ENCODE data around the gene GLI3.

DNA sequence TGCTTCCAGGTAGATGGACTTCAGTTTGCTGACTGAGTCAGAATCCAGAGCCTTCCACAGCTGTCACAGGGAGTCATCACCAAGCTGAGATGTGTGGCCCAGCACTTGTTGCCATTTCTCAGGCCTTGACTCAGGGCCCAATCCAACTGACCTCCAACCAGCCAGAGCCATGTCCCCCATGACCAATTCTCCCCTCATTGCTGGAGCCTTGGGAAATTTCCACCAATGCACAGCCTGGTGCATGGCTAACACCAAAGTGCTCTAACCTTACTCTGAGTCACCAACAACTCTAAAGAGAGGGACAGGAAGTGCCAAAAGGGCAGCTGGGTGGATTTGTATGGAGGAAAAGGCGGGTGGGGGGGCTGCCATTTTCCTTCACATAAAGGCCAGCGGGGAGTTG is 13.4 kb upstream of the GLI3 start:
- TF ChIP-seq, protein P1, sequence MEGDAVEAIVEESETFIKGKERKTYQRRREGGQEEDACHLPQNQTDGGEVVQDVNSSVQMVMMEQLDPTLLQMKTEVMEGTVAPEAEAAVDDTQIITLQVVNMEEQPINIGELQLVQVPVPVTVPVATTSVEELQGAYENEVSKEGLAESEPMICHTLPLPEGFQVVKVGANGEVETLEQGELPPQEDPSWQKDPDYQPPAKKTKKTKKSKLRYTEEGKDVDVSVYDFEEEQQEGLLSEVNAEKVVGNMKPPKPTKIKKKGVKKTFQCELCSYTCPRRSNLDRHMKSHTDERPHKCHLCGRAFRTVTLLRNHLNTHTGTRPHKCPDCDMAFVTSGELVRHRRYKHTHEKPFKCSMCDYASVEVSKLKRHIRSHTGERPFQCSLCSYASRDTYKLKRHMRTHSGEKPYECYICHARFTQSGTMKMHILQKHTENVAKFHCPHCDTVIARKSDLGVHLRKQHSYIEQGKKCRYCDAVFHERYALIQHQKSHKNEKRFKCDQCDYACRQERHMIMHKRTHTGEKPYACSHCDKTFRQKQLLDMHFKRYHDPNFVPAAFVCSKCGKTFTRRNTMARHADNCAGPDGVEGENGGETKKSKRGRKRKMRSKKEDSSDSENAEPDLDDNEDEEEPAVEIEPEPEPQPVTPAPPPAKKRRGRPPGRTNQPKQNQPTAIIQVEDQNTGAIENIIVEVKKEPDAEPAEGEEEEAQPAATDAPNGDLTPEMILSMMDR (conservative IDR thresholded peaks at IDR 0.05; ENCODE audit: low read depth, low read length), result no peak
- no peak for TF ChIP-seq POLR2A (IDR thresholded peaks at IDR 0.05; ENCODE audit: low read depth, low read length)

Data from IMR-90 (cell line).